ENCODE data around the gene R3HDM1.

The R3HDM1 gene

GRCh38 chr2:135587958-135588357 is 56.7 kb downstream of the R3HDM1 start:
- TF ChIP-seq CTCF (conservative IDR thresholded peaks at IDR 0.05; ENCODE audit: low read depth, low read length), result no peak
- H3K4me3 ChIP-seq (ENCODE audit: low read depth, low read length), result no peak overlapping the region
- no peak for DNase-seq (ENCODE audit: low read depth)

- DNase-seq (ENCODE audit: low read depth), result no peak
- no peak overlapping the region for H3K4me3 ChIP-seq (ENCODE audit: low read depth, low read length)
- no peak for TF ChIP-seq CTCF (conservative IDR thresholded peaks at IDR 0.05; ENCODE audit: low read depth, low read length)
These were observed 59.5 kb downstream of the R3HDM1 start for GRCh38 chr2:135590619-135591260.

GRCh38 chr2:135600915-135601314 is 69.6 kb downstream of the R3HDM1 start:
- peak; percentile 21 for TF ChIP-seq CTCF (conservative IDR thresholded peaks at IDR 0.05; ENCODE audit: low read depth, low read length)
- H3K4me3 ChIP-seq (ENCODE audit: low read depth, low read length), result no peak overlapping the region
- DNase-seq (ENCODE audit: low read depth), result peak; percentile 35

DNA sequence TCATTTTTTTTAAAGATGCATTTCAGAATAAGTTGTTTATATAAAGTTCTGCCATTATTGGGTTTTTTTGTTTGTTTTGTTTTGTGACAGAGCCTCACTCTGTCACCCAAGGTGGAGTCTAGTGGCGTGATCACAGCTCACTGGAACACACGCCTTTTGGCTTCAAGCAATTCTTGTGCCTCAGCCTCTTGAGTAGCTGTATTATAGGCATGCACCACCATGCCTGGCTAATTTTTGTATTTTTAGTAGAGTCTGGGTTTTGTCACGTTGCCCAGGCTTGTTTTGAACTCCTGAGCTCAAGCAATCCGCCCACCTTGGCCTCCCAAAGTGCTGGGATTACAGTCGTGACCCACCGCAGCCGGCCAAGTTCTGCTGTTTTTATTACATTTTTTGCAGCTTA is 72.3 kb downstream of the R3HDM1 start:
- peak; percentile 34 for DNase-seq (ENCODE audit: low read depth)

GRCh38 chr2:135607561-135607960 is 76.3 kb downstream of the R3HDM1 start:
- no peak for TF ChIP-seq CTCF (conservative IDR thresholded peaks at IDR 0.05; ENCODE audit: low read depth, low read length)
- DNase-seq (ENCODE audit: low read depth), result peak; percentile 72
- no peak overlapping the region for H3K4me3 ChIP-seq (ENCODE audit: low read depth, low read length)

More for the DNA sequence above, 72.3 kb downstream of the R3HDM1 start:
- H3K4me3 ChIP-seq (ENCODE audit: low read depth, low read length), result no peak overlapping the region
- no peak for TF ChIP-seq CTCF (conservative IDR thresholded peaks at IDR 0.05; ENCODE audit: low read depth, low read length)

- H3K4me3 ChIP-seq (ENCODE audit: low read depth, low read length), result no peak overlapping the region
- no peak for TF ChIP-seq CTCF (conservative IDR thresholded peaks at IDR 0.05; ENCODE audit: low read depth, low read length)
- no peak for DNase-seq (ENCODE audit: low read depth)
These were observed 81.0 kb downstream of the R3HDM1 start for GRCh38 chr2:135612319-135612718.

DNA sequence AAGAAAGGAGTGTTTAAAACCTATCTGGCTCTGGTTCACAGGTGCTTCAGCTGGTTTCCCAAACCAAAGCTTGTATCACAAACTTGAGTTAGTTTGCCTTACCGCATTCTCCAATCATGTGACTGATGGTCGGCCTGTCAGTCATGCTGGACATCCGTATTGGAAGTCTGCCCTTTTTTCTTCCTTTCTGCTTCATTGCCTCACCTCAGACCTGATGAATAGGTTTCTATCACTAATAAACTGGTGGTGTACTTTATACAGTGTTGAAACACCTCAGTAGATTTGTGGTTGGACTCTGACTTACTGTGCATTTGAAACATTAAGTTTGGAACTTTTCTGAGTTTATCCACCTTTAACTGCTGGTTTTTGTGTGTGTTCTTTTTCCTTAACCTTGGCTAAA is 84.1 kb downstream of the R3HDM1 start:
- TF ChIP-seq CTCF (conservative IDR thresholded peaks at IDR 0.05; ENCODE audit: low read depth, low read length), result no peak
- no peak for DNase-seq (ENCODE audit: low read depth)
- no peak overlapping the region for H3K4me3 ChIP-seq (ENCODE audit: low read depth, low read length)

All from choroid plexus epithelial cell (primary cell).